Measurements from ENCODE around the gene CD247. TPM values are rescaled to one million over a fixed set of nuclear protein-coding genes. Genes with fewer than 3 reads are reported as not detected.

The CD247 gene
- total RNA-seq, 4 donors from 2014 or later = 0.33 TPM; not detected in 3

GRCh38 chr1:167520711-167521206 lies 2.4 kb upstream of the CD247 start:
- no peak for ATAC-seq
- in situ Hi-C loops (cut with MboI; ENCODE audit: low sequenced_read_pairs in 4 of 4) = no loop called here
- intact Hi-C loops (cut with DNase I; ENCODE audit: low total_unique reads) = no loop called here
- no peak for DNase-seq
- no peak overlapping the region for H3K4me3 ChIP-seq
- H3K4me1 ChIP-seq = no peaks in the 10 kb centered on the region
- TF ChIP-seq POLR2A (IDR thresholded peaks at IDR 0.05) (no peak), CTCF (IDR thresholded peaks at IDR 0.05 in 4 of 5, conservative IDR thresholded peaks at IDR 0.05 in 1 of 5) (no peak)
- H3K36me3 ChIP-seq = no peaks in the 10 kb centered on the region
- no peak overlapping the region for H3K27ac ChIP-seq
- no peaks in the 10 kb centered on the region for H3K9me3 ChIP-seq
- no peaks in the 10 kb centered on the region for H3K27me3 ChIP-seq

GRCh38 chr1:167517535-167518330 lies 596 bp downstream of the CD247 start:
- ATAC-seq (no peak), DNase-seq (no peak)
- TF ChIP-seq CTCF (IDR thresholded peaks at IDR 0.05 in 4 of 5, conservative IDR thresholded peaks at IDR 0.05 in 1 of 5) (no peak), POLR2A (IDR thresholded peaks at IDR 0.05) (no peak)
- Histone ChIP-seq H3K4me3 (no peak overlapping the region), H3K4me1 (no peaks in the 10 kb centered on the region), H3K9me3 (no peaks in the 10 kb centered on the region), H3K27me3 (no peaks in the 10 kb centered on the region), H3K27ac (no peak overlapping the region), H3K36me3 (no peaks in the 10 kb centered on the region)
- in situ Hi-C loops (cut with MboI; ENCODE audit: low sequenced_read_pairs in 4 of 4) (no loop called here), intact Hi-C loops (cut with DNase I; ENCODE audit: low total_unique reads) (no loop called here)

- Histone ChIP-seq H3K36me3 (no peaks in the 10 kb centered on the region), H3K9me3 (no peaks in the 10 kb centered on the region), H3K27ac (no peak overlapping the region), H3K4me3 (no peak overlapping the region), H3K27me3 (no peaks in the 10 kb centered on the region), H3K4me1 (no peaks in the 10 kb centered on the region)
- in situ Hi-C loops (cut with MboI; ENCODE audit: low sequenced_read_pairs in 4 of 4) (no loop called here), intact Hi-C loops (cut with DNase I; ENCODE audit: low total_unique reads) (no loop called here)
- DNase-seq (no peak), ATAC-seq (no peak)
- TF ChIP-seq POLR2A (IDR thresholded peaks at IDR 0.05) (no peak), CTCF (IDR thresholded peaks at IDR 0.05 in 4 of 5, conservative IDR thresholded peaks at IDR 0.05 in 1 of 5) (no peak)
Measured at GRCh38 chr1:167516404-167517388, 1.6 kb downstream of the CD247 start.

GRCh38 chr1:167515893-167516321 lies 2.4 kb downstream of the CD247 start:
- intact Hi-C loops (cut with DNase I; ENCODE audit: low total_unique reads) = no loop called here

More at GRCh38 chr1:167515893-167516321, 2.4 kb downstream of the CD247 start:
- Histone ChIP-seq H3K4me1 (no peaks in the 10 kb centered on the region), H3K27me3 (no peaks in the 10 kb centered on the region), H3K9me3 (no peaks in the 10 kb centered on the region), H3K36me3 (no peaks in the 10 kb centered on the region), H3K27ac (no peak overlapping the region), H3K4me3 (no peak overlapping the region)
- ATAC-seq = no peak
- in situ Hi-C loops (cut with MboI; ENCODE audit: low sequenced_read_pairs in 4 of 4) = no loop called here
- DNase-seq = no peak
- no peak for TF ChIP-seq POLR2A (IDR thresholded peaks at IDR 0.05)
- TF ChIP-seq CTCF (IDR thresholded peaks at IDR 0.05 in 4 of 5, conservative IDR thresholded peaks at IDR 0.05 in 1 of 5) = no peak
